GM18519 (cell line): Measurements from ENCODE around the gene GCGR.

Experiments
- ATAC-seq: cut with Tn5 transposase; IDR thresholded peaks from one replicate; pipeline ENCODE4 v1.9.1; 2021; ENCODE audit warnings: mild to moderate bottlenecking, moderate library complexity; ENCODE audit not compliant: unreplicated experiment, low FRiP score

The GCGR gene

DNA sequence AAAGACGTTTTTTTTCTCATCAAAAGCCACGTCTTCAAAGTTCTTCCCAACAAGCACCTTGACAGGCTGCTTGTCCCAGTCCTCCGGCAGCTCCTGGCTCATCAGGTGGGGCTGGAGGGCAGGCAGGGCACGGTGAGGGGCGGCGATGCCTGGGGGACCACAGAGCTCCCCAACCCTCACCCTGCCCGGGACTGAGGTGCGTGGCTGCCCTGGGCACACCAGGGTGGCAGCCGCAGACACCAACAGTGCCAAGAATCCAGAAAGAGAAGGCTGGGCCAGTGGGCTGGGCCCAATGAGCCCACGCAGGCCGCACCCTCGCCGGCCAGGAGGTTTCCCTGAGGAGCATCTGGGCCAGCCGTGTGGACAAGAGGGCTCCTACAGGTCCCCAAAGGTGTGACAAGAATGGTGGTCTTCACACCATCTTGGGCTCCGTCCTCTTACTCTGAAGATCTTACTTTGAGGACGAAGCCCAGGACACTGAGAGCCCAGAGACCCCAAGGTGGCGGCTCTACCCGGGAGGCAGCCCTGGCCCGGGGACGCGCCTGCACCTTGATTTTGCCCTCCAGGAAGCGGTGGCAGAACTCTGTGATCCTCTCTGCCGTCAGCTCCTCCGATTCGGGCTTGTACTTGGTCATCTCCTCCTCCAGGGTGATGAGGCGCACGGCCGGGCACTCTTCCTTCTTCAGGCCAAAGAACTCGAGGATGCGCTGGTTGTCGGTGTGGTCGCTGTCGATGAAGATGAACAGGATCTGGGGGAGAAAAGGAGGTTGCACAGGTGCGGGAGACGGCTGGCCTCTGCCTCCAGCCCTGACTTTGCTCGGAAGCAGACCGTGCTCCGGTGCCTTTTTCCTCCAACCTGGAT, 42.2 kb downstream of the GCGR start:
- no peak for ATAC-seq

DNA sequence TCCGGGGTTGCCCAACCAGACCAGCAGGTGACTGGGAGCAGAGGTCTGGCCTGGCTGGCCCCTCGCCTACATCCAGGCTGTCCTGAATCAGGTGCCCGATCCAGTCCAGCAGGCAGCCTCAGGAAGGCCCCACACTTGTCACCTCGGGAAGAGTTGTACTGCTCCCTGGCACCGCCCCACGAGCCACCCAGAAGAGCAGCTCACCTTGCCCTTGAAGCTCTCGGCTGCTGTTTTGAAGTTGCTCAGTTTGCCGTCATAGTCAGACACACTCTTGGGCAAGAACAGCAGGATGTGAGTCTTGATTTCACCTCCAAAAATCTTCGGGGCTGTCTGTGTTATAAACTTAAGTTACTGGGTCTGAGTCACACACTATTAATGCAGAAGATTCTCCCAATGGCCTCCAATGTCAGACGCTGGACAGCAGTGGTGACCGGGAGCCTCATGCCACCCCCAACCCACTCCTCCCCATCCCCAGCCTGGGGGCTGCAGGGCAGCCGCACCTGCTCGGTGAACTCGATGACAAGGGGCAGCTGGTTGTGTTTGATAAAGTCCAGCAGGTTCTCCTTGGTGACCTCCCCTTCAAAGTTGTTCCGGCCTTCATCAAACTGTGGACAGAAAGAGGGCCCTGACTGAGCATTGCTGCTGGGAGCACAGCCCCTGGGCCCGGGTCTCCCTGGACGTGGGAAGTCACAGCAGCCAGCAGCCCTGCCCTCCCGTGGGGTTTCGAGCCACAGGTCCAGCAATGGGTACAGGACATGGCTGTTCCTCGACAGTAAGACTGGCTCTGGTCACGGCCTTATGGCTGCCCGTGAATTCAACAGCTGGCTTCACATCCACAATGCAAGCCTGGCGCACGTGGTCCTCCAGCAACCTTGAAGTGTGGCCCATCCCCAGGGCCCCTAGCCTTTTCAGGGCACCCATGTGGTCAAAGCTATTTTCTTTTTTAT, 43.1 kb downstream of the GCGR start:
- no peak for ATAC-seq

- ATAC-seq: no peak
These were observed 45.5 kb downstream of the GCGR start for GRCh38 chr17:81849457-81849856.

DNA sequence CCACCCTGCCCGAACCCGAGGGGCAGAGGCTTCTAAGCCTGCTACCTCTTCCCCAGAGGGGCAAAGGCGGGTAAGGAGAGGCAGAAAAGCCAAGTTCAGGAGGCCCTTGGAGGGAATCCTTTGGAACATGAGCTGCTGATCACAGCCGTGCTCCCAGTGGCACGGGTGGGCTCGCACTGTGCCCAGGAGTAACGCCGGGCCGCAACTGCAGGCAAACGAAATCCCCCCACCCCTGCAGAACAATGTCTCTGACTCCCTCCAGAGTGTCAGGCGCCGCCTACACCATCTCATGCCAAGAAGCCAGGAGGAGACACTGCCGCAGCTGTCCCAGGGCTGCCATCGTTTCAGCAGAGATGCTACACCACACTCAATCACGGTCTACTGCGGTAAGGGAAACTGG, 47.5 kb downstream of the GCGR start:
- ATAC-seq: no peak

DNA sequence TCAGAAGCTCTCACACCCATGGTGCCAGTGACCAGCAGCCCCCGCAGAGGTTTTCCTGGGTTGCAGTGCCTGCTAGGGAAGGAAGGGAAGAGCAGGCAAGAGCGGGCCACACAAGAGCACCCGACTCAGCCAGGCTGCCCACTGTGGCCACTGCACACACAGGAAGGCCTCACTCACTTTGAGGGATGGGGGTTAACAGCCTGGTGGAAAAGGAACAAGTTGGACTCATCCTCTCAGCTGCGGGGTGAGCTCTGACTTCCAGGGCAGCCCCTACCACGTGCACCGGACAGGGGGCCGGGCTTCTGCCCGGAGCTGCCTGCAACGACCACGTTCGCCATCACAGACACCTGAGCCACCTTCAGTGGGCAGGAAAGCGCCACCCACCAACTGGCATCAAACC, 48.3 kb downstream of the GCGR start:
- ATAC-seq: no peak

GRCh38 chr17:81854974-81855774, 51.2 kb downstream of the GCGR start:
- no peak for ATAC-seq

DNA sequence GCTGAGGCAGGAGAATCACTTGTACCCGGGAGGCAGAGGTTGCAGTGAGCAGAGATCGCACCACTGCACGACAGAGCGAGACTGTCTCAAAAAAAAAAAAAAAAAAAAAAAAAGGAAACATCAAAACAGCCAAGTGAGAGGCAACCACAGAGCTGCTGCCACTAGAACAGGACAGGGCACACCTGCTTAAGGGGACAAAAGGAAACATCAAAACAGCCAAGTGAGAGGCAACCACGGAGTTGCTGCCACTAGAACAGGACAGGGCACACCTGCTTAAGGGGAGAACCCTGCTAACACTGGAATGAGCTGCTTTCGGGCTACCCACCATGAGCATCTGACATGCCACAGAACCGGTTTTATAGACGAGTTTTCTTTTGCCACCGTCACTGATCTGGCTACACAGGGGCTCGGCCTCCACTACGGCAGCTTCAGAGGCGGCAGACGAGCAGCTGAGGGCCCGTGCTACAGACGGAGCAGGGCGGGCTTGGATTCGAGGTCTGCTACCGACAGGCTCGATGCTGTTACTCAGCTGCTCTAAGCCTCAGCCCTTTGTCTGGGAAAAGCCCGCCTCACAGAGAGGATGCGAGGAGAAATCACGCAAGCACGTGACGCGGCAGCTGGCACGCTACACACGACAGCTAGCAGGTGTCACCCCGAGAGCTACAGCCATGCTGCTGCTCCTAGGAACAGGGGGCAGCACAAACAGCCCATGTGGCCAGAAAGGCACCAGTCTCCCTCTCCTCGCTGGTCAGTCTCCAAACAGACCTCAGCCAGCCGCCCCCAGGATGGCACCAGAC, 54.4 kb downstream of the GCGR start:
- no peak for ATAC-seq

DNA sequence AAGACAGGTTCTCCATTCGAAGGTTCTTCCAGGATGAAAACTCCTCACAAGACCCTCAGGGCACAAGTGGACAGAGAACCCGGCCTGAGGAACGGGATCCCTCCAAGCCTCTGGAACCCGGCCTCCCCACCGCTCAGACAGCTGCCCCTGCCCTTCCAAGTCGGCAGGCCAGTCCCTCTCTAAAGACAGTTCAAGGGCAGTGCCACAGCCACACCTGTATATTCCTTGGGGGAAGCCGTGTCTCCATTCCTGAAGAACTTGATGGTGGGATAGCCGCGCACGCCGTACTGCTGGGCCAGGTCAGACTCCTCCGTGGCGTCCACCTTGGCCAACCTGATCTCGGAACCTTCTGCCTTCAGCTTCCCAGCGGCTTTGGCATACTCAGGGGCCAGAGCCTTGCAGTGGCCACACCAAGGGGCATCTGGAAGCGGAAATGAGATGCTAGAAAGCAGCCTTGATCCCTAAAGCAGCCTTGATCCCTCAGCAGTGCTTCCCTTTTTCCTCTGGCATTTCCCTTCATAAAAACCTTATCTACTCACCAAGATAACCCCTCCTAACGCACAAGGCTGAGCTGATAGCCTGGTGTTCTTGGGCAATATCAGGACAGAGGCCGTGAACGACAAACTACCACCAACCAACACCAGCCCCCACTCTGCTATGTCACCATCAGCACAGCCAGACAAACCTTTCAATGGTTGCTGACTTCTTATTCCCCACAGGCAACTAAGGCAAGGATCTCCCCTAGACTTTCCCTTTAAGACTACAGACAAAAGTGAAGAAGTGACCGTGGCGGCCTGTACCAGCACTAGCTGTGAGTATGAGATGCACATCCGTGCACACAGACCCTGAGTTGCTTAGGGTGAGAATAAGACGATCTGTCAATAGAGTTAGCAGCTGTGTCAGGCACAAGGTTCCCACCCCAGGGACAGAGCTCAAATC, 55.3 kb downstream of the GCGR start:
- no peak for ATAC-seq

- ATAC-seq: peak; percentile 59
These were observed 56.2 kb downstream of the GCGR start, which contains the start of gene P4HB for GRCh38 chr17:81859906-81860755. TSS of gene P4HB (minus strand) at chr17:81860535. CDS start at chr17:81860471, 64 bp downstream.

- peak; percentile 67 for ATAC-seq
These were observed 57.0 kb downstream of the GCGR start for GRCh38 chr17:81860756-81861568.

DNA sequence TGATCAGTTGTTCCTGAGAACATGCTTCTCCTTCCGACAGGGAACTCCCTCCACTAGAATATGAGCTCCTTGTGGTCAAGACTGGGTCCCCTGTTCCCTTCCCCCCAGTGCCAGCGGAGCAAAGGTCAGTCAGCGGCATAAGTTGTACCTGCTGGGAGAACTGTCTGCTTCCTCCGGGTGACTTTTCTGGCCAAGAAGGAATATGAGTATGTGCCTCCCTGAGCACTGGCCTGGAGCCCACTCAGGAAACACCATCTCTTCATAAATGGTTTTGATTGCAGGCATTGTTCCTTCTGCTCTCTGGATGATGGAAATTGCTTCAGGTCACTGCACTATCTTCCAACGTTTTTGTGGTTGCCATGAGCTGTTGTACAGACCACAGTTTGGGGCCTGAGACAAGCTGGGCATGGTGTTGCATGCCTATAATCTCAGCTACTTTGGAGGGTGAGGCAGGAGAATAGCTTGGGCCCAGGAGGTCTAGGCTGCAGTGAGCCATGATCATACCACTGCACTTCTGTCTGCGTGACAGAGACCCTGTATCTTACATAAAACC, 59.2 kb downstream of the GCGR start:
- no peak for ATAC-seq
